HG03045 (cell line): Measurements from ENCODE around the gene CFAP99.
A peak's percentile ranks its signal among the peaks of the same experiment; 100 is the strongest.

ENCODE experiments used
- ATAC-seq: cut with Tn5 transposase; IDR thresholded peaks from one replicate; pipeline ENCODE4 v1.9.1; 2021; ENCODE audit warnings: mild to moderate bottlenecking, moderate library complexity; ENCODE audit not compliant: unreplicated experiment

CFAP99 gene

GRCh38 chr4:2497931-2498330 lies 79.2 kb downstream of the CFAP99 start:
- ATAC-seq, result peak; percentile 88

GRCh38 chr4:2500547-2500946 lies 81.8 kb downstream of the CFAP99 start:
- ATAC-seq, result no peak

GRCh38 chr4:2501034-2501594 lies 82.4 kb downstream of the CFAP99 start:
- ATAC-seq, result no peak

GRCh38 chr4:2503809-2504208 lies 85.1 kb downstream of the CFAP99 start:
- no peak for ATAC-seq

GRCh38 chr4:2507259-2507658 lies 88.5 kb downstream of the CFAP99 start:
- no peak for ATAC-seq

GRCh38 chr4:2507855-2508254 lies 89.1 kb downstream of the CFAP99 start:
- no peak for ATAC-seq

GRCh38 chr4:2510351-2511259 lies 91.8 kb downstream of the CFAP99 start:
- ATAC-seq, result no peak

- ATAC-seq, result no peak
Observed at GRCh38 chr4:2511645-2512131, 92.9 kb downstream of the CFAP99 start.
